A549 (cell line): Measurements from ENCODE around the gene PLAC8. TPM values are rescaled to one million over a fixed set of nuclear protein-coding genes. Genes with fewer than 3 reads are reported as not detected.

ENCODE experiments used
- ATAC-seq, 2 experiments: fragments of 200-7000 bp in 1 of 2; fragments of >200 bp in 1 of 2; cut with Nextera tagmentation in 1 of 2; cut with Tn5 transposase in 1 of 2; 3 replicates each; pipeline versions ENCODE4 v1.8.0 to v1.9.1; 2018 to 2020; ENCODE audit warnings: mild to moderate bottlenecking in 1 of 2, moderate library complexity in 1 of 2
- CTCF ChIA-PET: fragments of 300-600 bp; sonication (Branson Sonifier 250); formaldehyde crosslinking; extraction: SDS; loops from one replicate; lab custom pipeline; 2021; ENCODE audit warnings: antibody characterized with exemption, inconsistent platforms; lab: Yijun Ruan, JAX
- POLR2A ChIA-PET: fragments of 350-600 bp; formaldehyde crosslinking; extraction: SDS; loops from one replicate; lab custom pipeline; 2021; ENCODE audit warnings: antibody characterized with exemption, inconsistent platforms; lab: Yijun Ruan, JAX
- DNase-seq, 2 experiments: peaks; one replicate each; pipeline versions ENCODE4 v3.0.0 to v3.0.0-alpha.2; 2011 to 2016; ENCODE audit warnings: low read depth in 1 of 2, low spot score in 1 of 2
- FAIRE-seq: peaks from 2 replicates; lab custom pipeline; 2011; peaks lifted over from hg19 to GRCh38; lab: Jason Lieb, UNC
- H3K27ac ChIP-seq, 2 experiments: fragments of >200 bp; sonication (Bioruptor Twin); formaldehyde crosslinking; 3 replicates each; pipeline ENCODE4 v1.5.1; 2016 to 2017
- H3K4me1 ChIP-seq: fragments of >200 bp; sonication (Bioruptor Twin); formaldehyde crosslinking; 3 replicates; pipeline ENCODE4 v1.6.1; 2016
- H3K4me2 ChIP-seq: fragments of >200 bp; sonication (Bioruptor Twin); formaldehyde crosslinking; 3 replicates; pipeline ENCODE4 v1.6.1; 2016
- H3K4me3 ChIP-seq: fragments of >200 bp; sonication (Bioruptor Twin); formaldehyde crosslinking; 3 replicates; pipeline ENCODE4 v1.5.1; 2016
- H3K9me3 ChIP-seq: fragments of >200 bp; sonication (Bioruptor Twin); formaldehyde crosslinking; 3 replicates; pipeline ENCODE4 v1.6.1; 2016
- ATOH8 ChIP-seq: fragments of 250-450 bp; sonication (Bioruptor Pico); IDR thresholded peaks from 2 replicates; pipeline ENCODE4 v1.5.0; 2020; ENCODE audit warnings: low read depth, mild to moderate bottlenecking, moderate library complexity
- CEBPB ChIP-seq, 2 experiments: fragments of >200 bp in 1 of 2; sonication (Bioruptor Twin) in 1 of 2; formaldehyde crosslinking in 1 of 2; IDR thresholded peaks; 2 replicates each; pipeline ENCODE4 v1.6.1; 2012 to 2016
- CHD2 ChIP-seq: fragments of 150-350 bp; IDR thresholded peaks from 2 replicates; pipeline ENCODE4 v1.6.1; 2014; ENCODE audit warnings: low read length; ENCODE audit not compliant: partially characterized antibody
- CHD4 ChIP-seq: fragments of 200-600 bp; sonication (generic); IDR thresholded peaks from 2 replicates; pipeline ENCODE4 v1.6.1; 2016; ENCODE audit warnings: antibody characterized with exemption, mild to moderate bottlenecking, borderline replicate concordance
- CTCF ChIP-seq: fragments of >200 bp; sonication (Bioruptor Twin); formaldehyde crosslinking; IDR thresholded peaks from 3 replicates; pipeline ENCODE4 v1.5.1; 2016
- E2F6 ChIP-seq: IDR thresholded peaks from 2 replicates; pipeline ENCODE4 v1.6.1; 2012; ENCODE audit warnings: low read depth, borderline replicate concordance
- FOSB ChIP-seq: fragments of 250-450 bp; sonication (Bioruptor Pico); IDR thresholded peaks from 2 replicates; pipeline ENCODE4 v1.5.0; 2020; ENCODE audit warnings: mild to moderate bottlenecking, moderate library complexity
- HOXA7 ChIP-seq: fragments of 250-450 bp; sonication (Bioruptor Pico); IDR thresholded peaks from 2 replicates; pipeline ENCODE4 v1.5.0; 2020; ENCODE audit warnings: mild to moderate bottlenecking, moderate library complexity
- JUN ChIP-seq, 2 experiments: fragments of >200 bp; sonication (Bioruptor Twin); formaldehyde crosslinking; IDR thresholded peaks; 2 replicates in 1 of 2; 3 replicates in 1 of 2; pipeline ENCODE4 v1.6.1; 2016 to 2017
- MAZ ChIP-seq: fragments of 150-350 bp; IDR thresholded peaks from 2 replicates; pipeline ENCODE4 v1.6.1; 2014; ENCODE audit warnings: antibody characterized with exemption, low read depth, low read length, borderline replicate concordance
- NFE2L2 ChIP-seq: fragments of 150-350 bp; conservative IDR thresholded peaks from 2 replicates; pipeline ENCODE4 v1.6.1; 2014; ENCODE audit warnings: low read length
- NR3C1 ChIP-seq: fragments of >200 bp; sonication (Bioruptor Twin); formaldehyde crosslinking; IDR thresholded peaks from 3 replicates; pipeline ENCODE4 v1.6.1; 2017
- POLR2A ChIP-seq: IDR thresholded peaks from 2 replicates; pipeline ENCODE4 v1.6.1; 2012; ENCODE audit warnings: mild to moderate bottlenecking, low read length
- POLR2AphosphoS2 ChIP-seq: conservative IDR thresholded peaks from 2 replicates; pipeline ENCODE4 v1.6.1; 2012; ENCODE audit warnings: low read length, improper control_type of control experiment, inconsistent platforms
- REST ChIP-seq: fragments of 200-600 bp; sonication (generic); IDR thresholded peaks from 2 replicates; pipeline ENCODE4 v1.6.1; 2016; ENCODE audit warnings: antibody characterized with exemption, mild to moderate bottlenecking, moderate library complexity
- SREBF2 ChIP-seq: fragments of 450-650 bp; IDR thresholded peaks from 2 replicates; pipeline ENCODE4 v1.6.1; 2014; ENCODE audit warnings: mild to moderate bottlenecking, moderate library complexity
- ZC3H11A ChIP-seq: fragments of 450-650 bp; IDR thresholded peaks from 2 replicates; pipeline ENCODE4 v1.6.1; 2014; ENCODE audit warnings: antibody characterized with exemption, mild to moderate bottlenecking
- WGBS: methylation state at CpG from one replicate; pipeline ENCODE4 v1.1.6; 2017; ENCODE audit errors: missing lambda C conversion rate; 5-methylcytosine and 5-hydroxymethylcytosine counted together
- polyA plus RNA-seq, 4 experiments: library from polyadenylated mRNA; depleted of rRNA in 3 of 4; stranded (reverse); fragments of >200 nt; fragmentation: RNase III in 1 of 4; extraction: RNeasy Plus Mini Kit Qiagen cat#74134 plus additional on column Dnase treatment in 1 of 4; gene quantifications; 2 replicates in 3 of 4; 3 replicates in 1 of 4; pipeline ENCODE4 v1.2.3, GENCODE V29; 2011 to 2017

The PLAC8 gene
- polyA plus RNA-seq, 2 of the 4 experiments (the other 2 are of a cell fraction) = 1.6 to 8.0 TPM

GRCh38 chr4:83110970-83111750 lies 3.4 kb downstream of the PLAC8 start:
- DNase-seq = no peak
- CTCF ChIA-PET = interaction anchor here (0.8 to 3.0 kb wide), 17 partner anchors 8 to 173 kb away, joined by 3 to 14 read pairs (median 4); partner anchors contain the start of gene COQ2

More at GRCh38 chr4:83110970-83111750, 3.4 kb downstream of the PLAC8 start:
- WGBS = 62% methylated on average over 8 of the region's 8 CpGs
- TF ChIP-seq FOSB (CRISPR knock-in tag) (no peak), POLR2AphosphoS2 (no peak), SREBF2 (no peak), CHD2 (no peak), E2F6 (no peak), ATOH8 (CRISPR knock-in tag) (no peak), JUN (IDR thresholded peaks at IDR 0.05) (no peak), HOXA7 (CRISPR knock-in tag) (no peak), CHD4 (no peak), NR3C1 (no peak), MAZ (no peak), CEBPB (IDR thresholded peaks at IDR 0.05) (no peak), ZC3H11A (no peak), POLR2A (no peak), NFE2L2 (no peak), CTCF (no peak), REST (no peak)
- POLR2A ChIA-PET = interaction anchor here (0.9 to 1.3 kb wide), 5 partner anchors 35 to 173 kb away, joined by 3 to 4 read pairs (median 4); partner anchors contain the start of genes COPS4 and COQ2
- Histone ChIP-seq H3K9me3 (no peaks in the 10 kb centered on the region), H3K27ac (peak overlapping the region; percentile 89 to 94), H3K4me3 (no peak overlapping the region), H3K4me2 (peak overlapping the region; percentile 57), H3K4me1 (peaks cover 21% of the 10 kb centered on the region)
- FAIRE-seq = no peak
- ATAC-seq = no peak
